HG02884 (cell line): ENCODE data around the gene CLCNKA.

Experiments
- ATAC-seq: cut with Tn5 transposase; IDR thresholded peaks from one replicate; pipeline ENCODE4 v1.9.1; 2021; ENCODE audit warnings: mild to moderate bottlenecking, moderate library complexity; ENCODE audit not compliant: unreplicated experiment

Gene CLCNKA

GRCh38 chr1:16076031-16076864, 54.4 kb downstream of the CLCNKA start:
- ATAC-seq: no peak

DNA sequence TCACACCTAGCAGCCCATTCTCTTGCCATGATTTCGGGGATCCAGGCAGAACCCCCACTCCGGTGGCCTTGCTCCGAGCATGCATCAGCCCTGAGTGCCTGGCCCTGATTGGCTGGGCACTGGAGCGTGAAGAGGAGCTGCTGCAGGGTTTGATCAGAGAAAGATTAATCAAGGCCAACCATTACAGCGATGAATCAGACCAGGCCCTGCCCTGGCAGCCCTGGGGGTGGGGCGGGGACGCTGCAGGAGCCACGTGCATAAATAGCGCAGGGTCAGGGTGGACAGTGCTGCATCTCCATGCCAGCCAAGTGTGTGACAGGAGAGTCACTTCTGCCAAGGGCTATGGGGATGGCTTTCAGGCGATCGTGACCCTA, 55.0 kb downstream of the CLCNKA start:
- no peak for ATAC-seq

DNA sequence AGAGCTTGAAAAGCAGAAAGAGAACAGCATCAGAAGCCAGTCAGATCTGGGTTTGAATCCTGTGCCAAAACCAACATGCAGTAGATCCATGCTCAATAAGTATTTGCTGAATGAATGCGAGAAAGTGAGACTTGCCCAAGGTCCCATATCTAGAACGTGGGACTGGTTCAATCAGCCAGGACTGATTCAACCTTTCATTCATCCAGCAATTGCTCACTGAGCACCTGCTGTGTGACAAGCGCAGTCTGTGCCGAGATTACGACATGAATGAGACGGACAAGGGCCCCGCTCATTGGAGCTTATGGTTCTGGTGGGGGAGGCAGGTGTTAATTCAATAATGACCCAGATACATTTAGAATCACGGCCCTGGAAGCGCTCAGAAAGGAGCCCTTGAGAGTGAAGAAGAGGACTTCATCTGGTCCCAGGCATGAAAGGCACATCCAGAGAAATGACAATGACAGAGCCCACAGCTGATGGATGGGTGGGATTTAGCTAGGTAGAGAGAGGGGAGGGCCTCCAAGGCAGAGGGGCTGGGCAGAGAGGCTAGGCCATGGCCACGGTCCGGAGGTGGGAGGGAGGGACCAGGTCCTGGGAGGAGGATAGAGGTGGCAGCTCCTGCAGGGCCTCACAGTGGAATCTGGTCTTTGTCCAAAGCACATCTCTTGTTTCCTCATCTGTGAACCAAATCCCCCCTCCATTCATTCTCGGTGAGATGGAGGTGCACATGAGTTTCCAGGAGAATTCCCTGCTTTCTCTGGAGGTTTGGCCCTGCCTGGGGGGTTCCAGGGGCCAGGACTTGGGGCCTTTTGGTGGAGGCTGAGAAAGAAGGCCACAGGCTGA, 55.8 kb downstream of the CLCNKA start:
- ATAC-seq: no peak

GRCh38 chr1:16078925-16079656, 57.3 kb downstream of the CLCNKA start:
- no peak for ATAC-seq

DNA sequence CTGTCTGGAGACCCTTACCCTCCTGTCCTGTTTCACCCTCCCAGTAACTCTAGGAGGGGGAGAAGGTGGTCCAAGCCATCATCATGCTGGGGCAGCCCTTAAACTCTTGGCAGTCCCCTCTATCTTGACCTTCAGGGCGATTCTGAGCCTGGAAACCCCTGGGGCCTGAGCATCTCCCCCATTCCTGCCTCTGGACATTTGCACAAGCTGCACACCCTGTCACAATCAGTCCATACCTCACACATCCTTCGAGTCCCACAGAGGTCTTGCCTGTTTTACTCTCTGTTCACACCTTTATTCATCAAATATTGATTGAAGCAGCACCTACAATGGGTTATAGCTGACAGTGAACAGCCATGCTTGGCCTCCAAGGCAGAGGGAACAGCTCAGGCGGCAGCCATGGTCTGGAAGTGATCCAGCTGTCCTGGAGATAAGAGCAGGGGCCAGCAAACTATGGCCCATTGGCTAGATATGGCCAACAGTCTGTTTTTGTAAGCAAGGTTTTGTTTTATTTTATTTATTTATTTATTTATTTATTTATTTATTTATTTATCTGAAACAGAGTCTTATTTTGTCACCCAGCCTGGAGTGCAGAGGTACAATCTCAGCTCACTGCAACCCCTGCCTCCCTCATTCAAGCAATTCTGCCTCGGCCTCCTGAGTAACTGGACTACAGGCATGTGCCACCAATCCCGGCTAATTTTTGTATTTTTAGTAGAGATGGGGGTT, 58.8 kb downstream of the CLCNKA start:
- no peak for ATAC-seq

GRCh38 chr1:16081636-16082035, 59.8 kb downstream of the CLCNKA start:
- no peak for ATAC-seq

DNA sequence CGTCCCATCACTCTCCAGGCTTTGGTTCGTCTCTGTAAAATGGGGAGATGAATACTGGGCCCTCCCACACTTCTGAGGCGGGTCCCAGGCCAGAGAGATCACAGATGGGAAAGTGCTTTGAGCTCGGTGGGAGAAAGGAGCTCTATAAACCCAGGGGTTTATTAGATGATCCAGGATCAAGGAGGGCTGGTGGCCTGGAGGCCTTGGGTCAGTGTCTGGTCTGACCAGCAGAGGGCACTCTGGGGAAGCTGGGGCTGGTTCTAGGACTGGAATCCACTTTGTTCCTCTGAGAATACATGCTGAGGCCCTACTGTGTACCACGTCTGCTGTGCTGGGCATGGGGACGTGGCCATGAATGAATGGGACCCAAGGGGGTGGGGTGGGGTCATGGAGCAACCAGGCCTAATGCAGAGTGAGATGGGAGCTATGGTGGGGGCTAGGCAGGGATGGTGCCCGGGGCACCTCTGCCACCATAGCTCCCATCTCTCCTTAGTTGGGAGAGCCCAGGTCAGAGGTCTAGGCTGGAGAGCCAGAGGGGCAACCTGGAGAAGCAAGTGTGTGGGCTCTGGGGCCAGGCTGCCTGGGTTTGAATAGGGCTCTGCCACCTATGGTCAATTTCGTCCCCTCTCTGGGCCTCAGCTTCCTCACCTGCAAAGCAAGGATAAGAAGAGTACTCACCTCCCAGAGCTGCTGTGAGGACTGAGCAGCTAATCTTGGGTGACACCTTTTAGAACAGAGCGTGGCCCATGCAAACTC, 60.6 kb downstream of the CLCNKA start:
- no peak for ATAC-seq

- no peak for ATAC-seq
Measured at GRCh38 chr1:16083486-16083885, 61.6 kb downstream of the CLCNKA start.
